Measurements from ENCODE around the gene PSMA6. TPM values are rescaled to one million over a fixed set of nuclear protein-coding genes. Genes with fewer than 3 reads are reported as not detected.

PSMA6 gene
- total and polyA plus RNA-seq, 2 of the 13 experiments (the other 11 are each of a cell fraction or from before 2014, with no cell fraction given) = 525 to 1,109 TPM

DNA sequence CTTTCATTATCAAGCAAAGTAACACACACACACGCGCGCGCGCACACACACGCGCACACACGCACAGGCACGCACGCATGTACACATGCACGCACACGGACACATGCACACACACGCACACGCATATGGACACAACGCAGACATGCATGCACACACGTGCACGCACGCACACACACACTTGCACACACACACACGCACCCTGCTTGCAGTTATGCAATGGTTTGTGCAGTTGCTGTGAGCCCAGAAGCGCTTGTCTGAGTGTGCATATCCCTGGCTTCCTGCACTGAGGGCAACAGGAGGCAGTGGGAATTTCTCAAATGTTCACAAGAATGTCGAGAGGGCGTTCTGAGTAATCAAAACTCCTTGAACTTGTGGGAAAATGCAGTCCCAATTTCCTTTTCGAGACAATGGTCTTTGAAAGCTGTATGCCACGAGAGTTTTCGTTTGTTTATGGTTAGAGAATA lies 70.8 kb downstream of the PSMA6 start (continued):
- no peak for TF ChIP-seq AKAP8 (CRISPR knock-in tag; IDR thresholded peaks at IDR 0.05)
- no peak for TF ChIP-seq ZNF333 (CRISPR knock-in tag; IDR thresholded peaks at IDR 0.05; ENCODE audit: borderline replicate concordance)
- no peak for TF ChIP-seq PITX1 (CRISPR knock-in tag; IDR thresholded peaks at IDR 0.05)
- no peak for TF ChIP-seq PHB2 (IDR thresholded peaks at IDR 0.05; ENCODE audit: partially characterized antibody)
- TF ChIP-seq, protein P1, sequence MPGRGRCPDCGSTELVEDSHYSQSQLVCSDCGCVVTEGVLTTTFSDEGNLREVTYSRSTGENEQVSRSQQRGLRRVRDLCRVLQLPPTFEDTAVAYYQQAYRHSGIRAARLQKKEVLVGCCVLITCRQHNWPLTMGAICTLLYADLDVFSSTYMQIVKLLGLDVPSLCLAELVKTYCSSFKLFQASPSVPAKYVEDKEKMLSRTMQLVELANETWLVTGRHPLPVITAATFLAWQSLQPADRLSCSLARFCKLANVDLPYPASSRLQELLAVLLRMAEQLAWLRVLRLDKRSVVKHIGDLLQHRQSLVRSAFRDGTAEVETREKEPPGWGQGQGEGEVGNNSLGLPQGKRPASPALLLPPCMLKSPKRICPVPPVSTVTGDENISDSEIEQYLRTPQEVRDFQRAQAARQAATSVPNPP (CRISPR knock-in tag; IDR thresholded peaks at IDR 0.05) = no peak
- TF ChIP-seq ZFY (CRISPR knock-in tag; IDR thresholded peaks at IDR 0.05) = no peak
- no peak for TF ChIP-seq RBAK (CRISPR knock-in tag; IDR thresholded peaks at IDR 0.05)
- TF ChIP-seq, protein P2, sequence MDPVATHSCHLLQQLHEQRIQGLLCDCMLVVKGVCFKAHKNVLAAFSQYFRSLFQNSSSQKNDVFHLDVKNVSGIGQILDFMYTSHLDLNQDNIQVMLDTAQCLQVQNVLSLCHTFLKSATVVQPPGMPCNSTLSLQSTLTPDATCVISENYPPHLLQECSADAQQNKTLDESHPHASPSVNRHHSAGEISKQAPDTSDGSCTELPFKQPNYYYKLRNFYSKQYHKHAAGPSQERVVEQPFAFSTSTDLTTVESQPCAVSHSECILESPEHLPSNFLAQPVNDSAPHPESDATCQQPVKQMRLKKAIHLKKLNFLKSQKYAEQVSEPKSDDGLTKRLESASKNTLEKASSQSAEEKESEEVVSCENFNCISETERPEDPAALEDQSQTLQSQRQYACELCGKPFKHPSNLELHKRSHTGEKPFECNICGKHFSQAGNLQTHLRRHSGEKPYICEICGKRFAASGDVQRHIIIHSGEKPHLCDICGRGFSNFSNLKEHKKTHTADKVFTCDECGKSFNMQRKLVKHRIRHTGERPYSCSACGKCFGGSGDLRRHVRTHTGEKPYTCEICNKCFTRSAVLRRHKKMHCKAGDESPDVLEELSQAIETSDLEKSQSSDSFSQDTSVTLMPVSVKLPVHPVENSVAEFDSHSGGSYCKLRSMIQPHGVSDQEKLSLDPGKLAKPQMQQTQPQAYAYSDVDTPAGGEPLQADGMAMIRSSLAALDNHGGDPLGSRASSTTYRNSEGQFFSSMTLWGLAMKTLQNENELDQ (CRISPR knock-in tag; IDR thresholded peaks at IDR 0.05; ENCODE audit: borderline replicate concordance) = no peak
- TF ChIP-seq LCORL (IDR thresholded peaks at IDR 0.05) = no peak
- no peak for TF ChIP-seq LCORL (CRISPR knock-in tag; IDR thresholded peaks at IDR 0.05)
- TF ChIP-seq, protein P3, sequence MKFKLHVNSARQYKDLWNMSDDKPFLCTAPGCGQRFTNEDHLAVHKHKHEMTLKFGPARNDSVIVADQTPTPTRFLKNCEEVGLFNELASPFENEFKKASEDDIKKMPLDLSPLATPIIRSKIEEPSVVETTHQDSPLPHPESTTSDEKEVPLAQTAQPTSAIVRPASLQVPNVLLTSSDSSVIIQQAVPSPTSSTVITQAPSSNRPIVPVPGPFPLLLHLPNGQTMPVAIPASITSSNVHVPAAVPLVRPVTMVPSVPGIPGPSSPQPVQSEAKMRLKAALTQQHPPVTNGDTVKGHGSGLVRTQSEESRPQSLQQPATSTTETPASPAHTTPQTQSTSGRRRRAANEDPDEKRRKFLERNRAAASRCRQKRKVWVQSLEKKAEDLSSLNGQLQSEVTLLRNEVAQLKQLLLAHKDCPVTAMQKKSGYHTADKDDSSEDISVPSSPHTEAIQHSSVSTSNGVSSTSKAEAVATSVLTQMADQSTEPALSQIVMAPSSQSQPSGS (CRISPR knock-in tag; IDR thresholded peaks at IDR 0.05) = no peak
- TF ChIP-seq MED1 (CRISPR knock-in tag; IDR thresholded peaks at IDR 0.05) = no peak
- TF ChIP-seq, protein P4, sequence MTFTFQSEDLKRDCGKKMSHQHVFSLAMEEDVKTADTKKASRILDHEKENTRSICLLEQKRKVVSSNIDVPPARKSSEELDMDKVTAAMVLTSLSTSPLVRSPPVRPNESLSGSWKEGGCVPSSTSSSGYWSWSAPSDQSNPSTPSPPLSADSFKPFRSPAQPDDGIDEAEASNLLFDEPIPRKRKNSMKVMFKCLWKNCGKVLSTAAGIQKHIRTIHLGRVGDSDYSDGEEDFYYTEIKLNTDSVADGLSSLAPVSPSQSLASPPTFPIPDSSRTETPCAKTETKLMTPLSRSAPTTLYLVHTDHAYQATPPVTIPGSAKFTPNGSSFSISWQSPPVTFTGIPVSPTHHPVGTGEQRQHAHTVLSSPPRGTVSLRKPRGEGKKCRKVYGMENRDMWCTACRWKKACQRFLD (CRISPR knock-in tag; IDR thresholded peaks at IDR 0.05; ENCODE audit: borderline replicate concordance) = no peak
- no peak for TF ChIP-seq MXD4 (CRISPR knock-in tag; IDR thresholded peaks at IDR 0.05)
- no peak for TF ChIP-seq SALL2 (CRISPR knock-in tag; IDR thresholded peaks at IDR 0.05)
- TF ChIP-seq, protein P5, sequence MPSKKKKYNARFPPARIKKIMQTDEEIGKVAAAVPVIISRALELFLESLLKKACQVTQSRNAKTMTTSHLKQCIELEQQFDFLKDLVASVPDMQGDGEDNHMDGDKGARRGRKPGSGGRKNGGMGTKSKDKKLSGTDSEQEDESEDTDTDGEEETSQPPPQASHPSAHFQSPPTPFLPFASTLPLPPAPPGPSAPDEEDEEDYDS (CRISPR knock-in tag; IDR thresholded peaks at IDR 0.05) = no peak
- no peak for TF ChIP-seq ZC3H4 (CRISPR knock-in tag; IDR thresholded peaks at IDR 0.05; ENCODE audit: borderline replicate concordance)
- TF ChIP-seq ZMAT3 (CRISPR knock-in tag; conservative IDR thresholded peaks at IDR 0.05) = no peak
- no peak for TF ChIP-seq BCL6 (CRISPR knock-in tag; IDR thresholded peaks at IDR 0.05)
- no peak for TF ChIP-seq ZBTB8A (CRISPR knock-in tag; IDR thresholded peaks at IDR 0.05; ENCODE audit: borderline replicate concordance, low read depth)
- TF ChIP-seq, protein P6, sequence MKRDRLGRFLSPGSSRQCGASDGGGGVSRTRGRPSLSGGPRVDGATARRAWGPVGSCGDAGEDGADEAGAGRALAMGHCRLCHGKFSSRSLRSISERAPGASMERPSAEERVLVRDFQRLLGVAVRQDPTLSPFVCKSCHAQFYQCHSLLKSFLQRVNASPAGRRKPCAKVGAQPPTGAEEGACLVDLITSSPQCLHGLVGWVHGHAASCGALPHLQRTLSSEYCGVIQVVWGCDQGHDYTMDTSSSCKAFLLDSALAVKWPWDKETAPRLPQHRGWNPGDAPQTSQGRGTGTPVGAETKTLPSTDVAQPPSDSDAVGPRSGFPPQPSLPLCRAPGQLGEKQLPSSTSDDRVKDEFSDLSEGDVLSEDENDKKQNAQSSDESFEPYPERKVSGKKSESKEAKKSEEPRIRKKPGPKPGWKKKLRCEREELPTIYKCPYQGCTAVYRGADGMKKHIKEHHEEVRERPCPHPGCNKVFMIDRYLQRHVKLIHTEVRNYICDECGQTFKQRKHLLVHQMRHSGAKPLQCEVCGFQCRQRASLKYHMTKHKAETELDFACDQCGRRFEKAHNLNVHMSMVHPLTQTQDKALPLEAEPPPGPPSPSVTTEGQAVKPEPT (CRISPR knock-in tag; IDR thresholded peaks at IDR 0.05; ENCODE audit: low read depth) = no peak
- no peak for TF ChIP-seq PPARG (CRISPR knock-in tag; conservative IDR thresholded peaks at IDR 0.05)
